Measurements from ENCODE around the gene AIFM1.

The AIFM1 gene

GRCh38 chrX:130100180-130100579, 65.5 kb downstream of the AIFM1 start:
- H3K4me3 ChIP-seq (ENCODE audit: low read depth, low read length), result no peak overlapping the region
- TF ChIP-seq CTCF (IDR thresholded peaks at IDR 0.05; ENCODE audit: low read depth, low read length), result no peak

GRCh38 chrX:130098210-130098552, 67.5 kb downstream of the AIFM1 start:
- TF ChIP-seq CTCF (IDR thresholded peaks at IDR 0.05; ENCODE audit: low read depth, low read length), result no peak
- no peak overlapping the region for H3K4me3 ChIP-seq (ENCODE audit: low read depth, low read length)

GRCh38 chrX:130097507-130098209, 68.0 kb downstream of the AIFM1 start:
- no peak overlapping the region for H3K4me3 ChIP-seq (ENCODE audit: low read depth, low read length)
- no peak for TF ChIP-seq CTCF (IDR thresholded peaks at IDR 0.05; ENCODE audit: low read depth, low read length)

- TF ChIP-seq CTCF (IDR thresholded peaks at IDR 0.05; ENCODE audit: low read depth, low read length), result no peak
- no peak overlapping the region for H3K4me3 ChIP-seq (ENCODE audit: low read depth, low read length)
These were observed 70.2 kb downstream of the AIFM1 start for GRCh38 chrX:130095249-130096030.

- TF ChIP-seq CTCF (IDR thresholded peaks at IDR 0.05; ENCODE audit: low read depth, low read length), result no peak
- H3K4me3 ChIP-seq (ENCODE audit: low read depth, low read length), result no peak overlapping the region
These were observed 70.9 kb downstream of the AIFM1 start for GRCh38 chrX:130094696-130095095.

- H3K4me3 ChIP-seq (ENCODE audit: low read depth, low read length), result no peak overlapping the region
- no peak for TF ChIP-seq CTCF (IDR thresholded peaks at IDR 0.05; ENCODE audit: low read depth, low read length)
These were observed 72.4 kb downstream of the AIFM1 start for GRCh38 chrX:130093271-130093670.

GRCh38 chrX:130091980-130092522, 73.6 kb downstream of the AIFM1 start:
- H3K4me3 ChIP-seq (ENCODE audit: low read depth, low read length), result no peak overlapping the region
- no peak for TF ChIP-seq CTCF (IDR thresholded peaks at IDR 0.05; ENCODE audit: low read depth, low read length)
